ENCODE data around the gene GLIS1. TPM values are rescaled to one million over a fixed set of nuclear protein-coding genes. Genes with fewer than 3 reads are reported as not detected.

GLIS1 gene
- total and polyA plus RNA-seq, 10 of the 15 experiments (the other 5 are each of a cell fraction or from before 2014, with no cell fraction given), result not detected

- H3K9me3 ChIP-seq (replicated peaks; ENCODE audit: control insufficient read depth, insufficient read depth, low read length), result no peaks in the 10 kb centered on the region
- H3K79me2 ChIP-seq (ENCODE audit: control insufficient read depth, insufficient read depth, low read length), result no peaks in the 10 kb centered on the region
- ChIA-PET POLR2A (no interaction called here), CTCF (no interaction called here), SMC1A (ENCODE audit: uncharacterized antibody, unreplicated experiment) (no interaction called here), RAD21 (ENCODE audit: unreplicated experiment) (no interaction called here)
- no peaks in the 10 kb centered on the region for H3K4me1 ChIP-seq (ENCODE audit: control insufficient read depth, insufficient read depth, low read length)
- H2AFZ ChIP-seq (ENCODE audit: control insufficient read depth, low read depth, low read length), result no peak overlapping the region
- in situ Hi-C loops (cut with MboI) (no loop called here), intact Hi-C loops (cut with micrococcal nuclease; ENCODE audit: unreplicated experiment) (no loop called here)
- WGBS (ENCODE audit: insufficient coverage, insufficient replicate concordance, low lambda C conversion rate, missing lambda C conversion rate), result 73% methylated on average over 6 of the region's 7 CpGs
- no peak overlapping the region for H3K4me2 ChIP-seq (ENCODE audit: control insufficient read depth, insufficient read depth)
- BruUV-seq (replicated peaks), result no TSS peak
- H4K20me1 ChIP-seq (ENCODE audit: control insufficient read depth, insufficient read depth), result no peaks in the 10 kb centered on the region
- FAIRE-seq (no peak), DNase-seq (ENCODE audit: low read depth, low spot score) (no peak), ATAC-seq (no peak)
- H3K9ac ChIP-seq (ENCODE audit: control insufficient read depth, insufficient read depth, low read length), result no peak overlapping the region
- H3K27ac ChIP-seq (ENCODE audit: control insufficient read depth, insufficient read depth), result no peak overlapping the region
- no peak for TF ChIP-seq MTA2 (IDR thresholded peaks at IDR 0.05; ENCODE audit: low read depth)
- TF ChIP-seq SRF (IDR thresholded peaks at IDR 0.05; ENCODE audit: low read depth in 2 of 2, low read length in 2 of 2), result no peak
- no peak for TF ChIP-seq ZNF24 (IDR thresholded peaks at IDR 0.05)
- TF ChIP-seq KDM1A (IDR thresholded peaks at IDR 0.05; ENCODE audit: borderline replicate concordance), result no peak
- no peak for TF ChIP-seq ZBTB33 (IDR thresholded peaks at IDR 0.05)
- H3K27me3 ChIP-seq (replicated peaks in 1 of 2; ENCODE audit: control insufficient read depth in 2 of 2, insufficient read depth in 2 of 2, low read length in 1 of 2), result peaks cover 0 to 2% of the 10 kb centered on the region in 2 experiments; a peak in 1 of 4 replicates
- H3K4me3 ChIP-seq, result no peak overlapping the region
- no peaks in the 10 kb centered on the region for H3K36me3 ChIP-seq (ENCODE audit: control insufficient read depth in 2 of 2, insufficient read depth in 2 of 2, low read length in 1 of 2)
Observed at GRCh38 chr1:53516181-53516580, 222.8 kb downstream of the GLIS1 start.

- Histone ChIP-seq H3K27ac (ENCODE audit: control insufficient read depth, insufficient read depth) (no peak overlapping the region), H3K36me3 (ENCODE audit: control insufficient read depth in 2 of 2, insufficient read depth in 2 of 2, low read length in 1 of 2) (no peaks in the 10 kb centered on the region), H4K20me1 (ENCODE audit: control insufficient read depth, insufficient read depth) (no peaks in the 10 kb centered on the region), H2AFZ (ENCODE audit: control insufficient read depth, low read depth, low read length) (no peak overlapping the region), H3K4me1 (ENCODE audit: control insufficient read depth, insufficient read depth, low read length) (no peaks in the 10 kb centered on the region), H3K4me3 (no peak overlapping the region), H3K79me2 (ENCODE audit: control insufficient read depth, insufficient read depth, low read length) (no peaks in the 10 kb centered on the region), H3K9ac (ENCODE audit: control insufficient read depth, insufficient read depth, low read length) (no peak overlapping the region), H3K9me3 (replicated peaks; ENCODE audit: control insufficient read depth, insufficient read depth, low read length) (no peaks in the 10 kb centered on the region), H3K27me3 (replicated peaks in 1 of 2; ENCODE audit: control insufficient read depth in 2 of 2, insufficient read depth in 2 of 2, low read length in 1 of 2) (peaks cover 0 to 2% of the 10 kb centered on the region in 2 experiments; a peak in 1 of 4 replicates), H3K4me2 (ENCODE audit: control insufficient read depth, insufficient read depth) (no peak overlapping the region)
- TF ChIP-seq SMC3 (IDR thresholded peaks at IDR 0.05; ENCODE audit: borderline replicate concordance, low read length) (no peak), NFIC (IDR thresholded peaks at IDR 0.05; ENCODE audit: low read depth, low read length) (no peak), SP1 (IDR thresholded peaks at IDR 0.05; ENCODE audit: low read depth, low read length) (no peak), CHD1 (IDR thresholded peaks at IDR 0.05; ENCODE audit: low read depth, low read length) (no peak), ZNF274 (IDR thresholded peaks at IDR 0.05; ENCODE audit: insufficient read depth, insufficient read length) (no peak), BACH1 (IDR thresholded peaks at IDR 0.05; ENCODE audit: borderline replicate concordance) (no peak), RELA (IDR thresholded peaks at IDR 0.05; ENCODE audit: borderline replicate concordance, partially characterized antibody) (no peak), KDM1A (IDR thresholded peaks at IDR 0.05; ENCODE audit: borderline replicate concordance) (no peak), SIN3A (IDR thresholded peaks at IDR 0.05; ENCODE audit: low read depth, low read length) (no peak), ESRRA (IDR thresholded peaks at IDR 0.05; ENCODE audit: low read length) (no peak)
- ChIA-PET POLR2A (no interaction called here), SMC1A (ENCODE audit: uncharacterized antibody, unreplicated experiment) (no interaction called here), RAD21 (ENCODE audit: unreplicated experiment) (no interaction called here), CTCF (no interaction called here)
- in situ Hi-C loops (cut with MboI) (no loop called here), intact Hi-C loops (cut with micrococcal nuclease; ENCODE audit: unreplicated experiment) (no loop called here)
- 41% methylated on average over 10 of the region's 10 CpGs for WGBS (ENCODE audit: insufficient coverage, insufficient replicate concordance, low lambda C conversion rate, missing lambda C conversion rate)
- no peak for ATAC-seq
- BruUV-seq (replicated peaks), result no TSS peak
- DNase-seq (ENCODE audit: low read depth, low spot score), result no peak
- no peak for FAIRE-seq
Observed at GRCh38 chr1:53514436-53514835, 224.5 kb downstream of the GLIS1 start.

All from GM12878 (cell line).